Measurements from ENCODE around the gene LPP.

DNA sequence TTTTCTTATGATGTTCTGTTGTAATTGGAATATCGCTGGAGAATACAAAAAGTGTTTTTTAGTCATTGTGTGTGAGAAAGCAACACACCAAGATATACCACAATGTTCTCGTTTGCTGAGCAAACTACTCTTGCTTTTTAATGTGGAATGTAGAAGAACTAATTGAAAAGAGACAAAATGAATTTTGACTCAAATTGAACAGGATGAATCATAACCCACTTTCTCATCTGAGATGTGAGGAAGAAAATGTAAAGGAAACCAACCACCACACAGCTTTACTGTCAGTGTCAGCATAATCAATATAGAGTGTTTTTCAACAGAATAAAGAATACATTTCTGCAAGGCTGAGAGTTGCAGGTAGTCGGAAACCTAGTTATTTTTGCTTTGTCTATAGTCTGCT is 569.0 kb downstream of the LPP start:
- no peak for TF ChIP-seq GATA2 (IDR thresholded peaks at IDR 0.05; ENCODE audit: low read depth, low read length)
- TF ChIP-seq GATA3 (IDR thresholded peaks at IDR 0.05; ENCODE audit: low read depth, low read length): no peak

Data from SH-SY5Y (cell line).